ENCODE results near the gene ANXA10. TPM values are rescaled to one million over a fixed set of nuclear protein-coding genes. Genes with fewer than 3 reads are reported as not detected.
A peak's percentile ranks its signal among the peaks of the same experiment; 100 is the strongest.

ANXA10 gene
- total and polyA plus RNA-seq, 2 experiments from 2014 or later = not detected

GRCh38 chr4:168082379-168082778 is 10.0 kb upstream of the ANXA10 start:
- no peaks in the 10 kb centered on the region for H3K4me1 ChIP-seq (ENCODE audit: insufficient read depth)
- ATAC-seq = peak; percentile 50; the same call in 2 of the 3 replicates
- H3K4me1 Mint-ChIP-seq = peaks cover 7% of the 10 kb centered on the region; the same call in 2 of the 3 replicates

More at GRCh38 chr4:168082379-168082778, 10.0 kb upstream of the ANXA10 start:
- Mint-ChIP-seq H3K27me3 (ENCODE audit: insufficient read depth, low read depth, poor library complexity) (no peaks in the 10 kb centered on the region), H3K27ac (peak overlapping the region; percentile 67), H3K9me3 (peaks cover 5% of the 10 kb centered on the region), H3K4me3 (no peak overlapping the region), H3K36me3 (ENCODE audit: low read depth) (peaks cover 3% of the 10 kb centered on the region; the same call in 1 of the 3 replicates)
- Histone ChIP-seq H3K4me3 (no peak overlapping the region), H3K27me3 (ENCODE audit: insufficient read depth) (no peaks in the 10 kb centered on the region), H3K9me2 (ENCODE audit: insufficient read depth) (no peaks in the 10 kb centered on the region), H4K20me1 (replicated peaks; ENCODE audit: insufficient read depth) (no peaks in the 10 kb centered on the region), H3K79me2 (replicated peaks; ENCODE audit: insufficient read depth) (no peaks in the 10 kb centered on the region), H2AFZ (no peak overlapping the region), H3F3A (replicated peaks; ENCODE audit: low read depth) (no peaks in the 10 kb centered on the region), H3K27ac (ENCODE audit: low read depth) (no peak overlapping the region), H3K36me3 (ENCODE audit: insufficient read depth) (no peaks in the 10 kb centered on the region), H3K4me2 (no peak overlapping the region)
- TF ChIP-seq REST (IDR thresholded peaks at IDR 0.05; ENCODE audit: unreplicated experiment) (no peak), CREB1 (CRISPR knock-in tag; IDR thresholded peaks at IDR 0.05; ENCODE audit: low read depth) (no peak), EZH2phosphoT487 (IDR thresholded peaks at IDR 0.05; ENCODE audit: unreplicated experiment) (no peak), ETS1 (IDR thresholded peaks at IDR 0.05) (no peak), NANOG (IDR thresholded peaks at IDR 0.05; ENCODE audit: borderline replicate concordance) (no peak), JUNB (IDR thresholded peaks at IDR 0.05; ENCODE audit: unreplicated experiment) (no peak), ZNF462 (CRISPR knock-in tag; IDR thresholded peaks at IDR 0.05) (no peak), ZNF114 (CRISPR knock-in tag; IDR thresholded peaks at IDR 0.05) (no peak), ZNF331 (CRISPR knock-in tag; IDR thresholded peaks at IDR 0.05; ENCODE audit: low read depth) (no peak)
- DNase-seq (ENCODE audit: low spot score) = peak; percentile 35

Data from GM23338 (cell line).